ENCODE measurements around the gene SDS.

SDS gene

GRCh38 chr12:113438523-113439300 is 35.0 kb upstream of the SDS start:
- TF ChIP-seq CTCF (IDR thresholded peaks at IDR 0.05; ENCODE audit: low read depth, low read length), result no peak
- H3K4me3 ChIP-seq (replicated peaks in 1 of 2; ENCODE audit: low read depth in 2 of 2, low read length in 2 of 2), result no peak overlapping the region
- DNase-seq (ENCODE audit: low read depth in 2 of 2), result no peak

- DNase-seq (ENCODE audit: low read depth in 2 of 2), result no peak
- no peak for TF ChIP-seq CTCF (IDR thresholded peaks at IDR 0.05; ENCODE audit: low read depth, low read length)
- H3K4me3 ChIP-seq (replicated peaks in 1 of 2; ENCODE audit: low read depth in 2 of 2, low read length in 2 of 2), result no peak overlapping the region
These were observed 34.0 kb upstream of the SDS start for GRCh38 chr12:113437729-113438100.

- no peak for DNase-seq (ENCODE audit: low read depth in 2 of 2)
- no peak overlapping the region for H3K4me3 ChIP-seq (replicated peaks in 1 of 2; ENCODE audit: low read depth in 2 of 2, low read length in 2 of 2)
- TF ChIP-seq CTCF (IDR thresholded peaks at IDR 0.05; ENCODE audit: low read depth, low read length), result no peak
These were observed 33.5 kb upstream of the SDS start for GRCh38 chr12:113436993-113437728.

GRCh38 chr12:113436586-113436985 is 32.9 kb upstream of the SDS start:
- no peak for TF ChIP-seq CTCF (IDR thresholded peaks at IDR 0.05; ENCODE audit: low read depth, low read length)

GRCh38 chr12:113435367-113435766 is 31.7 kb upstream of the SDS start:
- no peak for DNase-seq (ENCODE audit: low read depth in 2 of 2)
- no peak for TF ChIP-seq CTCF (IDR thresholded peaks at IDR 0.05; ENCODE audit: low read depth, low read length)
- H3K4me3 ChIP-seq (replicated peaks in 1 of 2; ENCODE audit: low read depth in 2 of 2, low read length in 2 of 2), result no peak overlapping the region

More at GRCh38 chr12:113436586-113436985, 32.9 kb upstream of the SDS start:
- DNase-seq (ENCODE audit: low read depth in 2 of 2), result no peak
- H3K4me3 ChIP-seq (replicated peaks in 1 of 2; ENCODE audit: low read depth in 2 of 2, low read length in 2 of 2), result no peak overlapping the region

- no peak for TF ChIP-seq CTCF (IDR thresholded peaks at IDR 0.05; ENCODE audit: low read depth, low read length)
- no peak for DNase-seq (ENCODE audit: low read depth in 2 of 2)
- no peak overlapping the region for H3K4me3 ChIP-seq (replicated peaks in 1 of 2; ENCODE audit: low read depth in 2 of 2, low read length in 2 of 2)
These were observed 29.3 kb upstream of the SDS start for GRCh38 chr12:113432986-113433385.
